GM23248 (cell line): ENCODE results near the gene DESI1.

ENCODE experiments used
- EZH2 ChIP-seq: fragments of 200-600 bp; sonication (generic); IDR thresholded peaks from 2 replicates; pipeline ENCODE4 v1.6.1; 2018; ENCODE audit warnings: antibody characterized with exemption, mild to moderate bottlenecking; ENCODE audit not compliant: insufficient read depth, poor library complexity, severe bottlenecking
- EZH2phosphoT487 ChIP-seq: fragments of 200-600 bp; sonication (generic); IDR thresholded peaks from 2 replicates; pipeline ENCODE4 v1.6.1; 2018; ENCODE audit warnings: antibody characterized with exemption, moderate library complexity, mild to moderate bottlenecking, low read depth; ENCODE audit not compliant: insufficient read depth

DNA sequence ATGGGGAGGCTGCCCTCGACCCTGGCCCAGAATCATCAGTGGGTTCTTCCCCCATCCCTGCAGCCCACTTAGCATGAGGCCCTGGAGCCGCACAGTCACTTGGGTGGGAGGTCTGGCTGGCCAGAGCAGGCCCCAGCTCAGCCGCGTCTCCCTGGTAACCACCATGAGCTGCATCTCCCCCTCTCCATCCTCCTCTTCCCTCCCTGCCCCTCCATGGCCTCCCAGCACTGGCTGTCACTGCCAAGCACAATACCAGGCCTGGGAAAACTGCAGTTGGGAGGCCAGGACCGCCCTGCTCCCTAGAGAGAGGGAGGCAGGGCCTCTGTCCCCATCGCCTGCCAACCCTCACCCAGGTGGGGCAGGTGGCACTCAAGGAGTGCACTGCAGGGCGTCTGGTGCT, 52.0 kb downstream of the DESI1 start:
- TF ChIP-seq EZH2 (no peak), EZH2phosphoT487 (no peak)
